ENCODE measurements around the gene LPIN2.

The LPIN2 gene

GRCh38 chr18:3057526-3057925 is 44.6 kb upstream of the LPIN2 start:
- DNase-seq (ENCODE audit: extremely low read depth, low read depth) = no peak
- no peak for TF ChIP-seq CTCF (IDR thresholded peaks at IDR 0.05; ENCODE audit: low read depth, low read length)

- no peak for TF ChIP-seq CTCF (IDR thresholded peaks at IDR 0.05; ENCODE audit: low read depth, low read length)
- DNase-seq (ENCODE audit: extremely low read depth, low read depth) = no peak
Observed at GRCh38 chr18:3056311-3056710, 43.4 kb upstream of the LPIN2 start.

DNA sequence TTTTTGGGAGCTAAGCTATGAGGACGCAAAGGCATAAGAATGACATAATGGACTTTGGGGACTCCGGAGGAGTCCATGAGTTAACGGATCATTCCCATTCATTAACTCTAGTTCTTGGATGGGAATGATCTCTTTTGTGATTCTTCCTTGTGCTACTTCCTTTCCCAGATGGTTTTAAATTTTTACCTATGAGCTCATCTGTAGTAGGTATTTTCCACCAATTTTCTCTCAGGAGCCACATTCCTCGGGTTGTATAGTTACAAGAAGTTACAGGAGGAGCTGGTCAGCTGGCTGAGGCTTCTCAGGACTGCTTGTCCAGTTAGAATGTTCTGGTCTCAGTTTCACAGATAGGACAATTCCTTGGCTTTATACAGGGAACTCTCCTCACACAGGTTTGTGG is 42.9 kb upstream of the LPIN2 start:
- no peak for TF ChIP-seq CTCF (IDR thresholded peaks at IDR 0.05; ENCODE audit: low read depth, low read length)
- DNase-seq (ENCODE audit: extremely low read depth, low read depth) = no peak

- no peak for DNase-seq (ENCODE audit: extremely low read depth, low read depth)
- no peak for TF ChIP-seq CTCF (IDR thresholded peaks at IDR 0.05; ENCODE audit: low read depth, low read length)
Observed at GRCh38 chr18:3055186-3055728, 42.3 kb upstream of the LPIN2 start.

GRCh38 chr18:3054780-3055179 is 41.8 kb upstream of the LPIN2 start:
- DNase-seq (ENCODE audit: extremely low read depth, low read depth) = no peak
- no peak for TF ChIP-seq CTCF (IDR thresholded peaks at IDR 0.05; ENCODE audit: low read depth, low read length)

- TF ChIP-seq CTCF (IDR thresholded peaks at IDR 0.05; ENCODE audit: low read depth, low read length) = no peak
- no peak for DNase-seq (ENCODE audit: extremely low read depth, low read depth)
Observed at GRCh38 chr18:3054214-3054613, 41.3 kb upstream of the LPIN2 start.

- TF ChIP-seq CTCF (IDR thresholded peaks at IDR 0.05; ENCODE audit: low read depth, low read length) = no peak
- DNase-seq (ENCODE audit: extremely low read depth, low read depth) = no peak
Observed at GRCh38 chr18:3053081-3053480, 40.1 kb upstream of the LPIN2 start.
